GM12873 (cell line): ENCODE data around the gene CCDC187.

Experiments
- TF ChIP-seq, protein P1 (sequence below): IDR thresholded peaks from 2 replicates; pipeline ENCODE4 v1.5.1; 2012; ENCODE audit warnings: low read depth, mild to moderate bottlenecking, moderate library complexity, low read length, control low read depth; ENCODE audit not compliant: insufficient read depth; ENCODE audit errors: missing control alignments

The CCDC187 gene

DNA sequence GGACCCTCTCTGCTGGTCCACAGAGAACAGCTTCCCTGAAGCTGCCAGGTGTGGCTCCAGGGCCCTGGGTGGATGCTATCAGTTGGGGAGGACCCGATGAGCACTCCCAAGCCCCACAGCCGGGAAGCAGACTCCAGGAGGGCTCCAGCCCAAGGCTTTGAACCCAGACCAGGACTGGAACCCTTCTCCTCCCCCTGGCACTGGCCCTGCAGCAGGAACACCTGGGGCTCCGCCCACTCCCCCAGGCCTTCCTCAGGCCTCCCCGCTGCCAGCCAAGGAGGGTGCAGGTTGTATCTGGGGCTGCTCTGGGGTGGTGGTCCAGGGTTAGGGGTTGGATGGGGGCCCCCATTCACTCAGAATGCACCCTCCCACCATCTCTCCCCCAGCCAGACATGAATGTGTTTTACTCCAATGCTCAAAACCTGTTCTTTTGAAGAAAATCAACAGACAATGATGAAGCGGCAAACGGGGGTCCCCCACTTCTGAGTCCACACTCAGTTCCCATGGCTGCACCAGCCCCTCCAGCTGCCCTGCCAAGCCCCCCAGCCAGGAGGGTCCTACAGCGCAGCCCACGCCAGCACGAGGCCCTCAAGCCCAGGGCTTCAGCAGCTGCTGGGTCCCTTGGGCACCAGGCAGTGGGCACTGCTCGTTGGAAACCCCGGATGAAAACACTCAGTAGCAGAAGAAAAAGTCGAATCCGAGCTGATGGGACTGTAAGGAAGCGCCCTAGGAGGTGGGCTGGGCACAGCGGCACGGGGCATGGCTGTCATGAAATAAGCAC is 23.2 kb downstream of the CCDC187 start:
- TF ChIP-seq, protein P1, sequence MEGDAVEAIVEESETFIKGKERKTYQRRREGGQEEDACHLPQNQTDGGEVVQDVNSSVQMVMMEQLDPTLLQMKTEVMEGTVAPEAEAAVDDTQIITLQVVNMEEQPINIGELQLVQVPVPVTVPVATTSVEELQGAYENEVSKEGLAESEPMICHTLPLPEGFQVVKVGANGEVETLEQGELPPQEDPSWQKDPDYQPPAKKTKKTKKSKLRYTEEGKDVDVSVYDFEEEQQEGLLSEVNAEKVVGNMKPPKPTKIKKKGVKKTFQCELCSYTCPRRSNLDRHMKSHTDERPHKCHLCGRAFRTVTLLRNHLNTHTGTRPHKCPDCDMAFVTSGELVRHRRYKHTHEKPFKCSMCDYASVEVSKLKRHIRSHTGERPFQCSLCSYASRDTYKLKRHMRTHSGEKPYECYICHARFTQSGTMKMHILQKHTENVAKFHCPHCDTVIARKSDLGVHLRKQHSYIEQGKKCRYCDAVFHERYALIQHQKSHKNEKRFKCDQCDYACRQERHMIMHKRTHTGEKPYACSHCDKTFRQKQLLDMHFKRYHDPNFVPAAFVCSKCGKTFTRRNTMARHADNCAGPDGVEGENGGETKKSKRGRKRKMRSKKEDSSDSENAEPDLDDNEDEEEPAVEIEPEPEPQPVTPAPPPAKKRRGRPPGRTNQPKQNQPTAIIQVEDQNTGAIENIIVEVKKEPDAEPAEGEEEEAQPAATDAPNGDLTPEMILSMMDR: no peak

DNA sequence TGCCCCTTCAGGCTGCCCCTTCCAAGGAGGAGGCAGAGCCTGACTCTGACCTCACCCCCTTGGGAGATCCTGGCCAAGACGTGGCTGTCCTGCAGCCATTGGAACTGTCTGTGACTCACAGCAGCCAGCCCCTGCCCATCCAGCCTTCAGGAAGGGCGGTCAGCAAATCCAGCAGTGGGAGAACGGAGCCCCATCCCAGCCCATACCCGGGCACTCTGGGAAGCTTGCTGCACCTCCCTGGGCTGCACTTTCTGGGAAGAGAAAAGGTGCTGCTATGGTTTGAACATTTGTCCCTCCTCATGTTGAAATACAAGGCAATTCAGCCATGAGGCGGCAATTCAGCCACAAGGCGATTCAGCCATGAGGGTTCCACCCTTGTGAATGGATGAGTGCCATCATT is 24.4 kb downstream of the CCDC187 start:
- TF ChIP-seq, protein P1: no peak

DNA sequence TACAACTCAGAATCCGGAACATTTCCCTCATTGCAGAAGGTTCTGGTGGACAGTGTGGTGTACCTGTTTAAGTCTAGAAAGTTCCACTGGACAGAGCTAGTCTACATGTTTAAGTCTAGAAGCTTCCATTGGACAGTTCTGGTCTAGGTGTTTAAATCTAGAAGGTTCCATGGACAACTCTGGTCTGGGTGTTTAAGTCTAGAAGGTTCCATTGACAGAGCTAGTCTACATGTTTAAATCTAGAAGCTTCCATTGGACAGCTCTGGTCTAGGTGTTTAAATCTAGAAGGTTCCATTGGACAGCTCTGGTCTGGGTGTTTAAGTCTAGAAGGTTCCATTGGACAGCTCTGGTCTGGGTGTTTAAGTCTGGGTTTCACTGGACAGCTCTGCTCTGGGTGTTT is 25.0 kb downstream of the CCDC187 start:
- TF ChIP-seq, protein P1: no peak

DNA sequence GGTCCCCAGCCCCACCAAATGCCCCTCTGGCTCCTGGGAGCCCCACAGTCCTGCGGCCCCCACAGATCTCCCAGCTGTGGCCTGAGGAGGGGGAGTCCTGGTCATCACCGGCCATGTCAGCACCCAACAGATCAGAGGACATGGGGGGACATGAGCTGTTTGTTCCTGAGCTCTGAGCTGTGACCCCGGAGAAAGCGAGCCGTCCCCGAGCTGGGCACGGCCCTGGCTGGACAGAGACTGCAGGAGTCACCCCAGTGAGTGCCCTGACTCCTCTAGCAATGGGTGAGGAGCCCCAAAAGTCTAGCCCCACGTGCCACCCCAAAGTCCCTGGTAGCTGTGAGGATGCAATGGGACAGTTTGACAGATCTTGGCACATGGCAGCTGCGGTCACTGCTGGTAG is 25.7 kb downstream of the CCDC187 start:
- TF ChIP-seq, protein P1: no peak

DNA sequence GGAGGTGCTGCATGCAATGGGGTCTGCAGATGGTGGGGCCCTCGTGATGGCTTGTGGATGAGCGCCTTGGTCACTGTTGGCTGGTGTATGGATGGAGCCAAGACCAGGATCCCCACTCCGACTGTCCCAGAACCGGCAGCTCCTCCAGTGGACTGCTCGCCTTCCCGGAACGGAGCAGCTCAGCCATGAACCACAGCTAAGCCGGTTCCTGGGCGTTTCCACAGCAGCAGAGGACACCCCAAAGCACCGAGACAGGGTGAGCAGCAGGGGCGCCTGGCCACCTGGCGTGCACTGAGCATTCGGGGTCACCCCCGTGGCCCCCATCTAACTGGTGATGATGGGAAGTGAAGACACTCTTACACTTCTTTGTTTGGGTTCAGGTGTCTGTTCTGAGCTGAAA is 26.1 kb downstream of the CCDC187 start:
- TF ChIP-seq, protein P1: peak; percentile 27

DNA sequence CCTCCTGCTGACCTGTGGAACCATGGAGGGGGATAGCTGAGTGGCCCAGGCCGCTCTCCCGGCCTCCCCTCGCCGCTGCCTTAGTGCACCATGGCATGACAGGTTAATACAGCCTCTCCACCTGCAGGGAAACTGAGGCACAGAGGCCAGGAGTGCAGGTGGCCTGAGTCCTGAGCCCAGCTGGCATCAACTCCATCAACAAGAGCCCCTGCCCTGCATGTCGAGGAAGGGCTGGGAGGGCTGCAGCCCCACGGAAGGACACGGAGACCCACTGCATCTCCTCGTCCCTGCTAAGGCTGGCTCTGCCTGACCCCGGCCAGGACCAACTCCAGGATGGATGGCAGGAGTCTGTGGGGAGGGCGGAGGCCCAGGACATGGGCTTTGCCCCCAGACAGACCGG is 27.2 kb downstream of the CCDC187 start:
- TF ChIP-seq, protein P1: no peak

DNA sequence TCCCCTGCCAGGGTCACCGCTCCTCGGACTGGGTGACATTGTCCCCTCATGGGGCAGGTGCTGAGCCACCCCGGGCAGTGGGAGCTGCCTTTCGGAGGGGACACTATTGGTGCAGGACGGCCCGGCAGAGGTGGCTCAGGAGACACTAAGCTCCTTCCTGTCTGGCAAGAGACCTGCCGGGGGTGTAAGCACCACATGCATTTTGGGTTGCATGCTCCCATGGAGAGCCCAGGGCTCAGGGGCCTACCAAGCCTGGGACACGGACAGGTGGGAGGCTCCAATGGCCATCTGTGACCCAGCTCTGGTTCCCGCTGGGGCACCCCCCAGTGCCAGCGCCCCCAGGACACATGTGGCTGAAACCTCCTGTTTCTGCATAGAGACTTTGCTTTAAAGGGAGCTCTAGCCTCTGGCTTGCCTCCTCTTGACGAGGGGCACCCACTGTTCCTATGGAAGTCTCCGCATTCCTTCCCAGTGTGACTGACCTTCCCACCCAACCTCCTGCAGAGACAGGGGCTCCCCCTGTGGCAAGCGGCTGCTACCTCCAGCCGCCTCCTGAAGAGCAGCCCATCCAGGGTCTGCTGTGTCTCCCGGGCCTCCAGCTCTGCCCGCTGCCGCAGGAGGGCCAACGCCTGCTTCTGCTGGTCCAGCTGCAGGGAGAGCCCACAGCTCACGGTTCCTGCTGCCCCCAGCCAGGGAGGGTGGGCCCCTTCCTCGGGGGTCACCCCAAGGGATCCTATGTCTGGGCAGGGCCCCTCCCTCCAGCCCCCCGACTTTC is 28.1 kb downstream of the CCDC187 start:
- TF ChIP-seq, protein P1: no peak
